ENCODE data around the gene ZNF792.
"Not testable (repeated sequence)": the region's sequence is repeated elsewhere in the genome, so short reads cannot be mapped to it uniquely, and the experiment has no call there.

Gene ZNF792

DNA sequence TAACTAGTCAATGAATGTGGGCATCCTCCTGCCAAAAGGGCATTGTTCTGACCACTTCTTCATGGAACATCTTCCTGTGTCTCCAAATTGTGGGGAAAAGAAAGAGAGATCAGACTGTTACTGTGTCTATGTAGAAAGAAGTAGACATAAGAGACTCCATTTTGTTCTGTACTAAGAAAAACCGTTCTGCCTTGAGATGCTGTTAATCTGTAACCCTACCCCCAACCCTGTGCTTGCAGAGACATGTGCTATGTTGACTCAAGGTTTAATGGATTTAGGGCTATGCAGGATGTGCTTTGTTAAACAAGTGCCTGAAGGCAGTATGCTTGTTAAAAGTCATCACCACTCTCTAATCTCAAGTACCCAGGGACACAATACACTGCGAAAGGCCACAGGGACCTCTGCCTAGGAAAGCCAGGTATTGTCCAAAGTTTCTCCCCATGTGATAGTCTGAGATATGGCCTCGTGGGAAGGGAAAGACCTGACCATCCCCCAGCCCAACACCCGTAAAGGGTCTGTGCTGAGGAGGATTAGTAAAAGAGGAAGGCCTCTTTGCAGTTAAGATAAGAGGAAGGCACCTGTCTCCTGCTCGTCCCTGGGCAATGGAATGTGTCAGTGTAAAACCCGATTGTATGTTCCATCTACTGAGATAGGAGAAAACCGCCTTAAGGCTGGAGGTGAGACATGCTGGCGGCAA, 43.8 kb downstream of the ZNF792 start:
- DNase-seq = not testable (repeated sequence)

DNA sequence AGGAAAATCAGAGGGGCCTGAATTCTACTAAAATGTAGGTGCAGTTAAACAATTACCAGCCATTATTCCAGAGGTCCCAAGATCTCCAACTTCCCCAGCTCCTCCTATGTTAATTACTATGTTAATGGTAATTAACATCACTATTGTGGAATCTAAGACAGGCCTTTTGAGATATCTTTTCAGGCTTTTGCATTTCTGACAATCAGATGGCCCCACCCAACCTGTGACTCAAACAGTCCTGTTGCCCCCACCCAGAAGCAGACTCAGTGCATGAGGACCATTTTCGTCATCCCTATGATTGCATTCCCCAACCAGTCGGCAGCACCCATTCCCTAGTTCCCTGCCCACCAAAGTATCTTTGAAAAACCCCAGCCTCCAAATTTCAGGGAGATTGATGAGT, 45.8 kb downstream of the ZNF792 start:
- DNase-seq = no peak

DNA sequence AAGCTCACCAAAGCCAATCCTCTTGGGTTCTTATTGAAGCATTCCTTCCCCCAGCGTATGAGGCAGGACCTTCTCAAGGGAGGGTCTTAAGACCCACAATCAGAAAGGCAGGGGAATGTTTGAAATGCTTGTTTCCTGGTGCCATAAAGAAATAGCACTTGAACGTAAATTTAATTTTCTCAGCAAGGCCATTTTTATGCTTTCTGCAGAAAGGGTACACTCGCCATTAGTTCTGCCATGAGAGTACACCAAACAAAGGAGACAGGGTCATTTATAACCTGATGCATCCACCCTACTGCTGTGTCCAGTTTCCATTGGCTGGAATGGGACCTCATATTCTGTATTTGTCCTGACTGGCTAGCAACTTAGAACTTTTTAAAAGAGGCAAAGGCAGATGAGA, 46.9 kb downstream of the ZNF792 start:
- DNase-seq = not testable (repeated sequence)

DNA sequence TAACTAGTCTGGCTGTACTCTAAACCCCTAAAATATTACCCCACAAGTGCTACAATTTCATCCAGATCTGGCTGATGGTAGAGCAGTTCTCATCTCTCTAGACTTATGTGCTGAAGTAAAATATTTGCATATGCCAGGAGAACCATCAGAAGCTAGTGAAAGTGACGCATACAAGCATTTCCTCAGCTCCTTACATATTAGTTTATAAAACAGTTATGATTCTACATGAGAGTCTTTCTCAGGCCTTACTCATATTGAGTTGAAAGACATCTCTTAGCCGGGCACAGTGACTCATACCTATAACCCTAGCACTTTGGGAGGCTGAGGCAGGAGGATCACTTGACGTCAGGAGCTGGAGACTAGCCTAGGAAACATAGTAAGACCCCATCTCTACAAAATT, 53.3 kb downstream of the ZNF792 start:
- DNase-seq = no peak
